ENCODE data around the gene AIMP2. TPM values are rescaled to one million over a fixed set of nuclear protein-coding genes. Genes with fewer than 3 reads are reported as not detected.

AIMP2 gene
- total RNA-seq, 2 donors from 2014 or later: 34.4 to 35.4 TPM

GRCh38 chr7:6071406-6071805 is 62.3 kb downstream of the AIMP2 start:
- no peak for TF ChIP-seq CTCF (IDR thresholded peaks at IDR 0.05)
- TF ChIP-seq POLR2A (IDR thresholded peaks at IDR 0.05): no peak
- no peak for TF ChIP-seq POLR2AphosphoS5 (IDR thresholded peaks at IDR 0.05)
- Histone ChIP-seq H3K27me3 (replicated peaks; ENCODE audit: insufficient read depth) (no peaks in the 10 kb centered on the region), H3K36me3 (no peaks in the 10 kb centered on the region), H3K4me3 (no peak overlapping the region), H3K9me3 (no peaks in the 10 kb centered on the region), H3K4me1 (replicated peaks) (no peaks in the 10 kb centered on the region), H3K27ac (no peak overlapping the region)
- WGBS: 85% methylated on average over 3 of the region's 3 CpGs
- DNase-seq (ENCODE audit: low spot score): no peak
- intact Hi-C loops (cut with DNase I): no loop called here

Small RNA genes lying within 50 kb of the gene (small RNA-seq; reads per million reads assigned to genes)
- 0 reads per million in 2 donors for gene RF00019
- gene RNU6-218P: 0 reads per million in 2 donors
- 0 to 0.93 reads per million in 2 donors for gene SNORA80D

Other genes with a start within 250 kb of the AIMP2 start
- gene RNF216, start 227.6 kb upstream of the AIMP2 start, total RNA-seq: 10 to 100 TPM; 29.9 to 57.9 TPM
- gene OCM, start 128.5 kb upstream of the AIMP2 start, total RNA-seq: not detected
- 10 to 100 TPM; 40.6 to 46.9 TPM for gene CCZ1, start 110.5 kb upstream of the AIMP2 start, total RNA-seq
- under 1 TPM in 1 of 2 donors, not detected in 1; 0.34 TPM for gene RSPH10B, start 38.6 kb upstream of the AIMP2 start, total RNA-seq
- 10 to 100 TPM in 1 of 2 donors, 1 to 10 TPM in 1; 9.3 to 12.6 TPM for gene PMS2, start 223 bp upstream of the AIMP2 start, total RNA-seq
- gene ANKRD61, start 22.1 kb downstream of the AIMP2 start, total RNA-seq: under 1 TPM in 1 of 2 donors, not detected in 1; 0.74 TPM
- 100 to 1,000 TPM; 300 to 413 TPM for gene EIF2AK1, start 49.9 kb downstream of the AIMP2 start, total RNA-seq
- 10 to 100 TPM in 1 of 2 donors, 1 to 10 TPM in 1; 9.0 to 18.8 TPM for gene USP42, start 95.7 kb downstream of the AIMP2 start, total RNA-seq

Measured in prostate gland (tissue), 2 donors.